CD14-positive monocyte (primary cell): ENCODE measurements around the gene SIDT1. TPM values are rescaled to one million over a fixed set of nuclear protein-coding genes. Genes with fewer than 3 reads are reported as not detected.

Experiments
- DNase-seq, 3 donors: peaks; one replicate each; pipeline ENCODE4 v3.0.0-alpha.2; 2011 to 2022
- H2AFZ ChIP-seq: 2 replicates; pipeline ENCODE4 v1.6.0; 2012; ENCODE audit warnings: mild to moderate bottlenecking, low read depth, low read length, inconsistent platforms; ENCODE audit not compliant: insufficient read depth, poor library complexity, severe bottlenecking
- H3K27ac ChIP-seq, 2 donors: 1 replicate in 1 of 2; 2 replicates in 1 of 2; pipeline ENCODE4 v1.5.1; 2012 to 2013; ENCODE audit warnings: low read length in 2 of 2, control low read depth in 1 of 2, inconsistent platforms in 1 of 2, low read depth in 1 of 2, mild to moderate bottlenecking in 1 of 2
- H3K27me3 ChIP-seq, 2 donors: one replicate each; pipeline versions ENCODE4 v1.6.0 to v1.6.1; 2011 to 2013; ENCODE audit warnings: low read length in 2 of 2; ENCODE audit not compliant: control insufficient read depth in 2 of 2, insufficient read depth in 2 of 2
- H3K36me3 ChIP-seq, 2 donors: replicated peaks in 1 of 2; 1 replicate in 1 of 2; 2 replicates in 1 of 2; pipeline versions ENCODE4 v1.5.1 to v1.6.1; 2012 to 2013; ENCODE audit warnings: low read length in 2 of 2, control low read depth in 1 of 2, inconsistent platforms in 1 of 2, mild to moderate bottlenecking in 1 of 2; ENCODE audit not compliant: insufficient read depth in 2 of 2, control insufficient read depth in 1 of 2
- H3K4me1 ChIP-seq, 2 donors: 1 replicate in 1 of 2; 2 replicates in 1 of 2; pipeline versions ENCODE4 v1.5.1 to v1.6.1; 2012 to 2013; ENCODE audit warnings: low read length in 2 of 2, control low read depth in 1 of 2, inconsistent platforms in 1 of 2, mild to moderate bottlenecking in 1 of 2, moderate library complexity in 1 of 2; ENCODE audit not compliant: insufficient read depth in 2 of 2, control insufficient read depth in 1 of 2
- H3K4me2 ChIP-seq: replicated peaks from 2 replicates; pipeline ENCODE3; 2012; ENCODE audit warnings: low read length, moderate library complexity, mild to moderate bottlenecking; ENCODE audit not compliant: poor library complexity, severe bottlenecking; ENCODE audit errors: extremely low read depth
- H3K4me3 ChIP-seq, 3 experiments: fragments of 200-600 bp in 1 of 3; sonication (generic) in 1 of 3; replicated peaks in 1 of 3; 1 replicate in 2 of 3; 2 replicates in 1 of 3; pipeline ENCODE4 v1.5.1; 2011 to 2013; ENCODE audit warnings: low read length in 3 of 3, mild to moderate bottlenecking in 3 of 3, control low read depth in 2 of 3, low read depth in 2 of 3, inconsistent platforms in 1 of 3, moderate library complexity in 1 of 3
- H3K79me2 ChIP-seq: 2 replicates; pipeline ENCODE4 v1.6.0; 2012; ENCODE audit warnings: mild to moderate bottlenecking, control low read depth, inconsistent platforms, low read length, moderate library complexity; ENCODE audit not compliant: insufficient read depth
- H3K9ac ChIP-seq: 2 replicates; pipeline ENCODE4 v1.6.0; 2017; ENCODE audit warnings: low read length, mild to moderate bottlenecking; ENCODE audit not compliant: insufficient read depth, poor library complexity, severe bottlenecking
- H3K9me3 ChIP-seq, 2 donors: replicated peaks in 1 of 2; 1 replicate in 1 of 2; 2 replicates in 1 of 2; pipeline versions ENCODE4 v1.5.1 to v1.6.1; 2012 to 2013; ENCODE audit warnings: low read length in 2 of 2, control low read depth in 1 of 2; ENCODE audit not compliant: control insufficient read depth in 1 of 2, insufficient read depth in 1 of 2
- H4K20me1 ChIP-seq: 2 replicates; pipeline ENCODE4 v1.6.0; 2012; ENCODE audit warnings: mild to moderate bottlenecking, low read length, control low read depth, moderate library complexity; ENCODE audit not compliant: insufficient read depth
- H3K27ac Mint-ChIP-seq, 7 donors: one replicate each; pipeline ENCODE4 v1.8.0; 2020; ENCODE audit warnings: mild to moderate bottlenecking in 7 of 7, mixed read lengths in 7 of 7, moderate library complexity in 6 of 7, inconsistent platforms in 2 of 7
- H3K27me3 Mint-ChIP-seq, 3 donors: one replicate each; pipeline ENCODE4 v1.8.0; 2021 to 2022; ENCODE audit warnings: low read depth in 3 of 3, mild to moderate bottlenecking in 3 of 3, mixed read lengths in 3 of 3, moderate library complexity in 3 of 3, inconsistent platforms in 1 of 3
- H3K36me3 Mint-ChIP-seq, 2 donors: one replicate each; pipeline ENCODE4 v1.8.0; 2020; ENCODE audit warnings: mixed read lengths in 2 of 2, inconsistent platforms in 1 of 2, mild to moderate bottlenecking in 1 of 2
- H3K4me1 Mint-ChIP-seq: one replicate; pipeline ENCODE4 v1.8.0; 2020; ENCODE audit warnings: mild to moderate bottlenecking, mixed read lengths
- H3K4me3 Mint-ChIP-seq, 2 donors: one replicate each; pipeline ENCODE4 v1.8.0; 2020; ENCODE audit warnings: mild to moderate bottlenecking in 2 of 2, mixed read lengths in 2 of 2, moderate library complexity in 1 of 2
- H3K9me3 Mint-ChIP-seq, 7 donors: one replicate each; pipeline ENCODE4 v1.8.0; 2020 to 2022; ENCODE audit warnings: mixed read lengths in 7 of 7, mild to moderate bottlenecking in 6 of 7, moderate library complexity in 6 of 7, inconsistent platforms in 2 of 7
- WGBS: methylation state at CpG from one replicate; pipeline ENCODE4 v1.1.5; 2013; ENCODE audit warnings: missing lambda C conversion rate; ENCODE audit not compliant: insufficient coverage; 5-methylcytosine and 5-hydroxymethylcytosine counted together
- intact Hi-C, 2 donors: fragments of 100-400 bp; cut with micrococcal nuclease; formaldehyde crosslinking; loops; one replicate each; pipeline versions ENCODE4 v1.15.0 to v1.15.1; 2023
- polyA plus RNA-seq, 3 donors: library from polyadenylated mRNA; depleted of rRNA in 1 of 3; unstranded in 2 of 3; stranded (reverse) in 1 of 3; fragments of 300-500 nt in 2 of 3; fragments of >200 nt in 1 of 3; fragmentation: Illumina TruSeq in 2 of 3; gene quantifications; 1 replicate in 2 of 3; 2 replicates in 1 of 3; pipeline ENCODE4 v1.2.3, GENCODE V29; 2012 to 2021
- TF ChIP-seq, protein P1 (sequence below): fragments of 200-600 bp; IDR thresholded peaks from one replicate; pipeline ENCODE4 v1.8.0; 2022; ENCODE audit warnings: antibody characterized with exemption, mild to moderate bottlenecking

Gene SIDT1
- polyA plus RNA-seq, 3 donors: 3.2 to 7.1 (median 4.0) TPM

DNA sequence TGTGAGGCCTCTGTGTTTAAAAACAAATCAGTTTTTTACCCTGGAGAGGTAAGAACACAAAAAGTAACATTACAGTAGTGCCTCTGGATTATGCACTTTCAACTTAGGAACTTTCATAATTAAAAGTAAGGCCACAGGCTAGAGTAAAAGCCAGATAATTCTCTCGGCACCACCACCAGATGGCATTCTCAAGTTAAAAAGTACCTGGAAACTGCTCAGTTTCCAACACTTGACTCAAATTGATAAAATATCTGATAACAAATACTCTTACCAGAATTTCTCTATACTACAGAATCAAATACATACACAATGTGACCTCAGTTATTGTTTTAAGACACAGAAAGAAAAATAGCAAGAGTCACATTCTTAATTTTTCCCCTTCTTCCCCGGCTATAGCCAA is 37.3 kb upstream of the SIDT1 start:
- H3K9me3 ChIP-seq: no peaks in the 10 kb centered on the region
- peak in 2 of 3 donors; percentile 11 to 32 for DNase-seq

DNA sequence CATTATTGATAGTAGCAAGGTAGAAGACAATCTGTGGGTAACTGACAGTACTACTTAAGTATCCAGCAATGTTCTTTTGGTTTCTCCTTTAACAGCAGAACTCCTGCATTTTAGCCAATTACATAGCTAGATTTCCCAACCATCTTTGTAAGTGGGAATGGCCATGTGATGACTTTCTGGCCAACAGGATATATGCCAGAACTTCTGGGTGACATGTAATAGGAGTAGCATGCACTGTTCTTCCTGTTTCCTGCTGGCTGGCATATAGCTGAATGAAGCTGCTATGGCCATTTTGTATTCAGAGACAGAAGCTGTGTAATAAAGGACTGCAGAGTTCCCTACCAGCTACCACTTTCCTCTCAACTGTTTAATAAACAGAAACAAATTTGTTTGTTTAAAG is 35.4 kb upstream of the SIDT1 start:
- H3K4me1 Mint-ChIP-seq: peaks cover 2% of the 10 kb centered on the region
- TF ChIP-seq, protein P1, sequence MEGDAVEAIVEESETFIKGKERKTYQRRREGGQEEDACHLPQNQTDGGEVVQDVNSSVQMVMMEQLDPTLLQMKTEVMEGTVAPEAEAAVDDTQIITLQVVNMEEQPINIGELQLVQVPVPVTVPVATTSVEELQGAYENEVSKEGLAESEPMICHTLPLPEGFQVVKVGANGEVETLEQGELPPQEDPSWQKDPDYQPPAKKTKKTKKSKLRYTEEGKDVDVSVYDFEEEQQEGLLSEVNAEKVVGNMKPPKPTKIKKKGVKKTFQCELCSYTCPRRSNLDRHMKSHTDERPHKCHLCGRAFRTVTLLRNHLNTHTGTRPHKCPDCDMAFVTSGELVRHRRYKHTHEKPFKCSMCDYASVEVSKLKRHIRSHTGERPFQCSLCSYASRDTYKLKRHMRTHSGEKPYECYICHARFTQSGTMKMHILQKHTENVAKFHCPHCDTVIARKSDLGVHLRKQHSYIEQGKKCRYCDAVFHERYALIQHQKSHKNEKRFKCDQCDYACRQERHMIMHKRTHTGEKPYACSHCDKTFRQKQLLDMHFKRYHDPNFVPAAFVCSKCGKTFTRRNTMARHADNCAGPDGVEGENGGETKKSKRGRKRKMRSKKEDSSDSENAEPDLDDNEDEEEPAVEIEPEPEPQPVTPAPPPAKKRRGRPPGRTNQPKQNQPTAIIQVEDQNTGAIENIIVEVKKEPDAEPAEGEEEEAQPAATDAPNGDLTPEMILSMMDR: no peak
- H3K27ac Mint-ChIP-seq: no peak overlapping the region
- no peak overlapping the region for H3K4me2 ChIP-seq
- no peak overlapping the region for H3K27ac ChIP-seq
- no peak overlapping the region for H3K9ac ChIP-seq
- H3K79me2 ChIP-seq: no peaks in the 10 kb centered on the region
- peaks cover 0 to 3% (median 2%) of the 10 kb centered on the region in 3 donors for H3K27me3 Mint-ChIP-seq
- no peaks in the 10 kb centered on the region for H3K9me3 Mint-ChIP-seq
- intact Hi-C loops: loop anchor here in 1 of 2 donors (5.0 to 10.0 kb wide), 2 partner anchors 78 to 130 kb away; no protein-coding TSS in a partner anchor
- no peak overlapping the region for H3K4me3 Mint-ChIP-seq
- no peaks in the 10 kb centered on the region for H3K4me1 ChIP-seq
- H2AFZ ChIP-seq: no peak overlapping the region
- H3K27me3 ChIP-seq: no peaks in the 10 kb centered on the region
- peaks cover 18 to 29% of the 10 kb centered on the region in 2 donors for H3K36me3 ChIP-seq
- H3K36me3 Mint-ChIP-seq: peaks cover 24 to 32% of the 10 kb centered on the region in 2 donors
- no peaks in the 10 kb centered on the region for H3K9me3 ChIP-seq
- no peak overlapping the region for H3K4me3 ChIP-seq
- no peak for DNase-seq
- H4K20me1 ChIP-seq: no peaks in the 10 kb centered on the region

More for the DNA sequence above, 37.3 kb upstream of the SIDT1 start:
- H3K4me3 Mint-ChIP-seq: no peak overlapping the region
- no peaks in the 10 kb centered on the region for H3K79me2 ChIP-seq
- no CpG with 5 or more reads among the region's 2 CpGs for WGBS
- no peaks in the 10 kb centered on the region for H4K20me1 ChIP-seq
- H3K36me3 ChIP-seq: peaks cover 21 to 34% of the 10 kb centered on the region in 2 donors
- no peak overlapping the region for H3K4me2 ChIP-seq
- H3K27me3 Mint-ChIP-seq: peaks cover 0 to 2% (median 0%) of the 10 kb centered on the region in 3 donors
- H2AFZ ChIP-seq: no peak overlapping the region
- H3K27ac Mint-ChIP-seq: peak overlapping the region in 1 of 7 donors; percentile 3
- no peak overlapping the region for H3K4me3 ChIP-seq
- no peaks in the 10 kb centered on the region for H3K4me1 Mint-ChIP-seq
- peaks cover 34 to 45% of the 10 kb centered on the region in 2 donors for H3K36me3 Mint-ChIP-seq
- intact Hi-C loops: loop anchor here in 1 of 2 donors (5.0 to 10.0 kb wide), 2 partner anchors 80 to 132 kb away; no protein-coding TSS in a partner anchor
- H3K9me3 Mint-ChIP-seq: no peaks in the 10 kb centered on the region
- TF ChIP-seq, protein P1: no peak
- no peak overlapping the region for H3K27ac ChIP-seq
- no peaks in the 10 kb centered on the region for H3K4me1 ChIP-seq
- H3K9ac ChIP-seq: no peak overlapping the region
- no peaks in the 10 kb centered on the region for H3K27me3 ChIP-seq
